Left cardiac atrium (tissue), 4 donors: ENCODE results near the gene MACROD2. TPM values are rescaled to one million over a fixed set of nuclear protein-coding genes. Genes with fewer than 3 reads are reported as not detected.

Experiments used
- ATAC-seq, 2 donors: fragments of 200-7000 bp; cut with Tn5 transposase; one replicate each; pipeline ENCODE4 v1.9.1; 2020; ENCODE audit warnings: mild to moderate bottlenecking in 2 of 2, moderate library complexity in 2 of 2
- DNase-seq: peaks from one replicate; pipeline ENCODE4 v3.0.0-alpha.2; 2020
- intact Hi-C, 2 donors: fragments of 100-400 bp; cut with DNase I; formaldehyde crosslinking; loops; one replicate each; pipeline versions ENCODE4 v1.14.1 to v1.15.1; 2022 to 2023
- total RNA-seq, 2 donors: library from RNA; stranded (reverse); fragmentation: NEBNext Ultra II Directional; extraction: Animal tissue kit (Norgen Biotek cat#: 25700); gene quantifications; one replicate each; pipeline ENCODE4 v1.2.1, GENCODE V29; 2021
- donor health status: DM: no; HTN: yes; CAD: no.
- donor health status: DM: no; HTN: yes; CAD: no; lungs with severe emphysema.
- donor health status: DM: yes; HTN: yes; CAD: no.
- donor health status: Dilated cardiomyopathy.

The MACROD2 gene
- total RNA-seq, 2 donors from 2014 or later = 1.3 to 2.6 TPM

DNA sequence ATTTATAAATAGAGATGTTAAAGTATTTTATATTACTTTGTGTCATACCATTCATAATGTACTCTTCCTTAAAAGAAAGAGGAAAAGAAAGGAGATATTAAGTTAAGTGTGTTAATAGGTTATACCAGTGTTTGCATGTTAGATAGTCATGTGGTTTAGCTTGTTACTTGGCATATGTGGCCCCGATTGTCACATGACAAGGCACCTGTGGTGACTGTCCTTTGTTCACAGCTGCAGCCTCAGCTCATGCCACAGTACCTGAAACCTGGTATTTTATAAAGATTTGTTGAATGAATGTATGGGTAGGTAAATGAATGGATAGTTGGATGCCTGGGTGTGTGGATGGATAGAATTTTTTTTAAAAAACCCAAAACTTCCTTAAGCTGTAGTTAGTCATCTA is 648.2 kb downstream of the MACROD2 start:
- DNase-seq = no peak

GRCh38 chr20:14644306-14645097 is 649.2 kb downstream of the MACROD2 start:
- DNase-seq = no peak
- intact Hi-C loops = no loop called here
- no peak for ATAC-seq

More for the DNA sequence above, 648.2 kb downstream of the MACROD2 start:
- no peak for ATAC-seq
- intact Hi-C loops = no loop called here

GRCh38 chr20:14647016-14647415 is 651.7 kb downstream of the MACROD2 start:
- ATAC-seq (no peak), DNase-seq (no peak)
- intact Hi-C loops = no loop called here

GRCh38 chr20:14649662-14650061 is 654.3 kb downstream of the MACROD2 start:
- ATAC-seq = no peak
- intact Hi-C loops = no loop called here

DNA sequence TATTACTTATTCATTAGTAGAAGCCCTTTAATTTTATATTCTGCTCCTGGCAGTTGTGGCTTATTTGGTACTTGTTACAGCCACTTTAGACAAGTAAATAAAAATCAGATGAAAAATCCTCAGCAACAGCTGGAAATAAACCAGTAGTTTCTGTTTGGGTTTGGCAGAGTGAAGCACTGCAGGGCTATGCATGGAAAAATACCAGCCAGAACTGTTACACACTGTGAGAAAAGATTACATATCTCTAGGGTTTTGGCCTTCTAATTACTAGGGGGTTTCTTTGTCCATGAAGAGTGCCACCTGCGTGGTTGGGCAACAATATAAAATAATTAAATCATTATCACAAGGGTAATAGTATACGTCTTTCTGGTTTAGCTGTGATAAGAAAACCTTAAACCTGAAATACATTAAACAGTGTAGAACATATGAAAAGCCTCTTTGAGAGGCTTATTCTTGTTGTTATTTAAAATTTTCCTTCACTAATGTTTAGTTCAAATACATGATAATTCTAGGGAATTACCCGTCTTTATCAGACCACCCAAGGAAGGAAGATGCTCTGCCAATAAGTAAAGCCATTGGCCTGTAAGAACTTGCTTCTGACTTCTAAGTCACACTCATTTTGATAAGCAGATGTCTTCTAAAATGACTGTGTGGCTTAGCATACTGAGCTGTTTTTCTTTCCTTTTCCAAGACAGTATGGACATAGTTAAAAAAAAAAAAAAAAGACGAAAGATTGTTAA is 662.1 kb downstream of the MACROD2 start:
- intact Hi-C loops = no loop called here
- peak in 1 of 2 donors; percentile 32 for ATAC-seq
- DNase-seq = no peak

More at GRCh38 chr20:14649662-14650061, 654.3 kb downstream of the MACROD2 start:
- no peak for DNase-seq

DNA sequence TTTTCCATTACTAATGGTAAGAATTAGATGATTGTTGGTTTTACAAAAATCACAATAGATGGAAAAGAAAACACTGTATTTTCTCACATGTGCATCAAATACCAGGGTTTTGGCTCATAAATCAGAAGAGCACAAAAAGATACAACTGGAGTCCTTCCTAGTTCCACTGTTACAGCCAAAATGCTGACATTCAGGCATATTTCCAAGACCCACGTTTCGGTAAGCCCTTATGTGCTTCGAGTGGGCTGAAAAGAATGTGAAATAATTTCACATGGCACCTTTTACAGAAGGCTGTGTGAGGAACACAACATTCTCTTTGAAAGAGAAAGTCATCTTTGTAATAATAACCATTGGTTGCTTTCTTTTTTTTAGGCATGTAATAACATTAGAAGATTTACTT is 668.8 kb downstream of the MACROD2 start:
- ATAC-seq = no peak
- no peak for DNase-seq
- intact Hi-C loops = no loop called here

- DNase-seq (no peak), ATAC-seq (no peak)
- intact Hi-C loops = no loop called here
Observed at GRCh38 chr20:14666696-14667095, 671.4 kb downstream of the MACROD2 start.

DNA sequence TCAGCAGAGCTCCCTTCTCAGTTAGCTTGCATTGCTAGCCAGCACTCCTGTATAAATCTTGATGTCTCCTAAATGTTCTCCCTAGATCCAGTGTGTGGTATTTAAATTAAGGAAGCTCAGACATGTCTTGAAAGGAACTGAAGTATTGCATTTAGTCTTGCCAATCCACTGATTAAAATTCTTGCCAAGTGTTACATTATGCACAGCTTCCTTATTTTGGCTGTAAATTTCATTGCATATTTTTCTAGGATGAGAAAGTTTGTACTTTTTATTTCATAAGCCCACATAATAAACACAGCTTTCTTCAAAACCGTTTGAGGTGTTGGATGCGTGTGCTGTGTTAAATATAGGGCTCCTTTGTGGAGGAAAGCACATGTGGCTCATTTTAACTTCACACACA is 671.9 kb downstream of the MACROD2 start:
- no peak for ATAC-seq
- DNase-seq = no peak
- intact Hi-C loops = no loop called here

GRCh38 chr20:14672066-14672465 is 676.8 kb downstream of the MACROD2 start:
- DNase-seq = no peak
- no peak for ATAC-seq
- intact Hi-C loops = no loop called here

- ATAC-seq (peak in 1 of 2 donors; percentile 81), DNase-seq (no peak)
- intact Hi-C loops = no loop called here
Observed at GRCh38 chr20:14673164-14673563, 677.8 kb downstream of the MACROD2 start.

DNA sequence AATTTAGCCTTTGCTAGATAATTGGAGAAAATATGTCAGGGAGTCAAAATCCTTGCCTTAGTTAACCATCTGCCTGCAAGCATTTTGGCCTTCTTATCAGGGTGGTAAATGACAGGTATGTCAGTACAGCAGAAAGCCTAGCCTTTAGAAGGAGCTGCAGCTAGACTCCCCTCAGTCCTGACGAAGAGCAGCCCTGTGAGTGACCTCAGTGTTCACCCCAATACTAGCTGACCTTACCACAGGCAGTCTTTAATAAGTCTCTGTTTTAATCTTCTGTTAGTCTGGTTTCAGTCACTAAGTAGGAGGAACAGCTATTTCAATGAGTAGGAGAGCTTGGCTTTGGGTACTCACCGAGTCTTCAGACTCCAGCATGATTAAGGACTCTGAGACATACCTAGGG is 682.1 kb downstream of the MACROD2 start:
- intact Hi-C loops = no loop called here
- ATAC-seq (no peak), DNase-seq (no peak)

GRCh38 chr20:14685183-14685582 is 689.9 kb downstream of the MACROD2 start:
- intact Hi-C loops = no loop called here
- ATAC-seq (no peak), DNase-seq (no peak)

DNA sequence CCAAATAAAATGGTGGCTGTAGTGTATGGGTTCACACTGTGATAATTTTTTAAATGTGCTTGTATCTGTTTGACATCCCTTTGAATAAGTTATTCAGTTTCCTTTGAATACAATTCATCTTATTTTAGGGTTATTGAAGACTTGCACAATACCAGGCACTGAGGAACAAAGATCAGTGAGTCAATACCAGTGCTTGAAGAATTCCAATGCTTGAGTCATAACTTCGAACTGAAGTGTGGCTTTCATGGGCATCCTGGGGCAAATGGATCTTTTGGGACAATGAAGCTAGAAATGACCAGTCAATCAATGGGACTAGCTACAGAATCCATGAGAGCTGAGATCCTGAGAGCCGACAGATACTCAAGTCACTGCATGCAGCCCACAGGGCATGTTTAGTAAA is 692.0 kb downstream of the MACROD2 start:
- intact Hi-C loops = no loop called here
- no peak for DNase-seq
- ATAC-seq = no peak

DNA sequence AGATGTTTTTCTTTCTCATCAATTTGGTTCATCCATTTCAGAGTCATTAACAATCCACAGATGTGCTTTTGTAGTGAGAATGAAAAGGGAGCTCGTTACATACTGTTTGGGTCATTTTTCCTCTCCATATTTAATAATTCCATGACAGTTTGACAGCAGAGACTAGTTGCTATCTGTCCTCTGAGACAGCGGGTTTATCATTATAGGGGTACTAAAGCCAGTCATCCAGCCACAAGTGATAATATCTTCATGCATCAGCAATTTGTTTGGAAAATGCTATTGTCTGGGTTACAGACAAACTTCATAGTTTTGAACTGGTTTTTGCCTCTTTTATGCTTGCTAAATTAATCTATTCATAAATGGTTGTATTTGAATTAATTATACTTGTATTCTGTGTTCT is 692.7 kb downstream of the MACROD2 start:
- ATAC-seq (no peak), DNase-seq (no peak)
- intact Hi-C loops = no loop called here

DNA sequence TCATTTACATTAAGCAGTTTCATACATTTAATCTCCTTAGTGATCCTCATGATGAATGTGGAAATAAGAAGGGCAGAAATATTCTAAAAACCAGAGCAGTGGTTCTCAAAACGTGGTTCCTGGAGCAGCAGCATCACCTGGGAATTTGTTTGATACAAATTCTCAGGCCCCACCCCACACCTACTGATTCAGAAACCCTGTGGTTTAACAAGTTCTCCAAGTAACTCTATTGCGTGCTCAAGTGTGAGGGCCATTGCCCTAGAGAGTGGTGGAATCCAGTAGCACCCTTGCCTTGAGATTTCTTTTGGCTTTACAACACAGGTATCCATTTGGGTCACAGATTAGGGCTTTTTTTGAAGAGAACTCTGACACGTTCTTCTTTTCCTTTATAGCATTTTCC is 696.7 kb downstream of the MACROD2 start:
- intact Hi-C loops = no loop called here
- ATAC-seq = no peak
- no peak for DNase-seq

GRCh38 chr20:14696478-14696877 is 701.2 kb downstream of the MACROD2 start:
- DNase-seq (no peak), ATAC-seq (no peak)
- intact Hi-C loops = no loop called here

- no peak for ATAC-seq
- DNase-seq = no peak
- intact Hi-C loops = no loop called here
Observed at GRCh38 chr20:14696937-14697336, 701.6 kb downstream of the MACROD2 start.

- ATAC-seq (no peak), DNase-seq (no peak)
- intact Hi-C loops = no loop called here
Observed at GRCh38 chr20:14698125-14698524, 702.8 kb downstream of the MACROD2 start.

- ATAC-seq (no peak), DNase-seq (no peak)
- intact Hi-C loops = no loop called here
Observed at GRCh38 chr20:14698605-14699373, 703.5 kb downstream of the MACROD2 start.

- intact Hi-C loops = no loop called here
- ATAC-seq (peak in 1 of 2 donors; percentile 84), DNase-seq (no peak)
Observed at GRCh38 chr20:14700639-14700960, 705.3 kb downstream of the MACROD2 start.
